ENCODE measurements around the gene PSMG3.

DNA sequence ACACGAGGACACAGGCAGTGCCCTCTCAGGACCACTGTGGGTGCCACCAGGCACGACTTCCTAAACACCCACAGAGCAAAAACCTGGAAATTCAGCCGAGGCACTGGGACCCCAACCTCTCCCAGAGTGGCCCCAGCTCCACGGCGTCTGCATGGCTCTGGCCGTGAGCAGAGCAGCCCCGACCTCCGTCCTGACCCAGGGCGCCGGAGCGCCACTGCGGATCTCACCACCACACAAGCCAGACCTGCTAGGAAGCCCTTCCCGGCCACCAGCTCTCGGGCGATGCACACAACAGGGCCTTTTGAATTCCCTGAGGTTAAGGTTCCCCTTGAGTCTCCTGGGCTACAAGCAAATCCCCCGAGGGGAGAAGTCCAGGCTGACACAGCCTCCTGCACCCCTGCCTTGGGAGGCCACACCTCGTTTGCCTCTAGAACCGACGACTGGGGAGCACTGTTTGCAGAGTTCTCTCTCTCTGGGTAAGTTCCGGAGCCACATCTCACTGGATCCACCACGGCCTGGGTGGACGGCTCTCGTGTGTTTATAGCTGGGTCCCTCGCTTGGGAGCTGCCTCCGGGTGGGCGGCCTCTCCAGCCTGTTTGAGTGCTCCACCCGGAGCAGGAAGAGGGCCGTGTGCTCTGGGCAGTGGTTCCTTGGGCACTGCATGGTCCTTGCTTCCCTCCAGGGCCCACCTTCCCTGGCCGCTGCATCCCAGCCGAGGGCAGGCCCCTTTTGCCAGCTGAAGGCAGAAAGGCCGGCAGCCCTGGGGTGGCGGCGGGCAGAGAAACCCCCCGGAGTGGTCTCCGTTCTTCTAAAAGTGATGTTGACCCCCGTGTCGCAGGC, 15.5 kb upstream of the PSMG3 start:
- TF ChIP-seq SNAI2 (CRISPR knock-in tag; IDR thresholded peaks at IDR 0.05) (no peak), TOX (CRISPR knock-in tag; IDR thresholded peaks at IDR 0.05; ENCODE audit: borderline replicate concordance) (no peak), GLIS3 (CRISPR knock-in tag; IDR thresholded peaks at IDR 0.05) (no peak)
- TF ChIP-seq, protein P1, sequence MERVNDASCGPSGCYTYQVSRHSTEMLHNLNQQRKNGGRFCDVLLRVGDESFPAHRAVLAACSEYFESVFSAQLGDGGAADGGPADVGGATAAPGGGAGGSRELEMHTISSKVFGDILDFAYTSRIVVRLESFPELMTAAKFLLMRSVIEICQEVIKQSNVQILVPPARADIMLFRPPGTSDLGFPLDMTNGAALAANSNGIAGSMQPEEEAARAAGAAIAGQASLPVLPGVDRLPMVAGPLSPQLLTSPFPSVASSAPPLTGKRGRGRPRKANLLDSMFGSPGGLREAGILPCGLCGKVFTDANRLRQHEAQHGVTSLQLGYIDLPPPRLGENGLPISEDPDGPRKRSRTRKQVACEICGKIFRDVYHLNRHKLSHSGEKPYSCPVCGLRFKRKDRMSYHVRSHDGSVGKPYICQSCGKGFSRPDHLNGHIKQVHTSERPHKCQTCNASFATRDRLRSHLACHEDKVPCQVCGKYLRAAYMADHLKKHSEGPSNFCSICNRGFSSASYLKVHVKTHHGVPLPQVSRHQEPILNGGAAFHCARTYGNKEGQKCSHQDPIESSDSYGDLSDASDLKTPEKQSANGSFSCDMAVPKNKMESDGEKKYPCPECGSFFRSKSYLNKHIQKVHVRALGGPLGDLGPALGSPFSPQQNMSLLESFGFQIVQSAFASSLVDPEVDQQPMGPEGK (CRISPR knock-in tag; IDR thresholded peaks at IDR 0.05; ENCODE audit: borderline replicate concordance) = no peak

All from SK-N-SH treated with all-trans-retinoic acid at 6 μM for 48 hours (cell line).